Measurements from ENCODE around the gene NAT9.

DNA sequence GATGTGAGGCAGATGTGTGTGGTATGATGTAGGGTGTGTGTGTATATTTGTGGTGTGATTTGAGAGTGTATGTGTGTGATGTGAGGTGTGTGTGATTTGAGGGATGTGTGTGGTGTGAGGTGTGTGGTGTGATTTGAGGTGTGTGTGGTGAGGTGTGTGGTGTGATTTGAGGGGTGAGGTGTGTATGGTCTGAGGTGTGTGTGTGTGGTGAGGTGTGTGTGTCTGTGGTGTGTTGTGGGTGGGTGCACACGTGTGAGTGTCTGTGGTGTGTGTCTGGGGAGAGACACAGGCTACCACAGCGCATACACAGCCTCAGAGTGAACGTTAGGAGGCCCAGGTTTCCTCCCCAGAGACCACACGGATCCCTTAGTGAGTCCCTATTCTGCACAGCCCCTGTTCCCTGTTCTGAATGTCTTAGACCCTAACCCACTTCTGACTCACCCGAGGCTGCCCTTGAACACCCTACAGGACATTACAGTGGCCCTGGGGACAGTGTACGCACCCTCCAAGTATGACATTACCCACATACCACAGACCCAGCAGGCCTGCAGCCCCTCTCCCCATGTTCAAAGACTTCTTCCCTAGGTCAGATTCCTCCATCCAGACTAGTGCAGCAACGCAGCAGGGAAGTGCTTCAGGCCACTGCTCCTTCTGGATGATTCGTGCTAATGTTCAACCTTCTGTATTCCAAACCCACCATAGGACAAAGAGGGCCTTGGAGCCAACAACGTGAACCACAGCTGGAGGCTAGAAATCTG is 42.6 kb downstream of the NAT9 start:
- TF ChIP-seq, protein P1, sequence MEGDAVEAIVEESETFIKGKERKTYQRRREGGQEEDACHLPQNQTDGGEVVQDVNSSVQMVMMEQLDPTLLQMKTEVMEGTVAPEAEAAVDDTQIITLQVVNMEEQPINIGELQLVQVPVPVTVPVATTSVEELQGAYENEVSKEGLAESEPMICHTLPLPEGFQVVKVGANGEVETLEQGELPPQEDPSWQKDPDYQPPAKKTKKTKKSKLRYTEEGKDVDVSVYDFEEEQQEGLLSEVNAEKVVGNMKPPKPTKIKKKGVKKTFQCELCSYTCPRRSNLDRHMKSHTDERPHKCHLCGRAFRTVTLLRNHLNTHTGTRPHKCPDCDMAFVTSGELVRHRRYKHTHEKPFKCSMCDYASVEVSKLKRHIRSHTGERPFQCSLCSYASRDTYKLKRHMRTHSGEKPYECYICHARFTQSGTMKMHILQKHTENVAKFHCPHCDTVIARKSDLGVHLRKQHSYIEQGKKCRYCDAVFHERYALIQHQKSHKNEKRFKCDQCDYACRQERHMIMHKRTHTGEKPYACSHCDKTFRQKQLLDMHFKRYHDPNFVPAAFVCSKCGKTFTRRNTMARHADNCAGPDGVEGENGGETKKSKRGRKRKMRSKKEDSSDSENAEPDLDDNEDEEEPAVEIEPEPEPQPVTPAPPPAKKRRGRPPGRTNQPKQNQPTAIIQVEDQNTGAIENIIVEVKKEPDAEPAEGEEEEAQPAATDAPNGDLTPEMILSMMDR (IDR thresholded peaks at IDR 0.05 in 8 of 11, conservative IDR thresholded peaks at IDR 0.05 in 3 of 11) = no peak
- TF ChIP-seq POLR2A (IDR thresholded peaks at IDR 0.05) (no peak), POLR2AphosphoS5 (IDR thresholded peaks at IDR 0.05) (no peak)

All from spleen (tissue), 7 donors.